ENCODE data around the gene MXRA8. TPM values are rescaled to one million over a fixed set of nuclear protein-coding genes. Genes with fewer than 3 reads are reported as not detected.
"Not testable (repeated sequence)": the region's sequence is repeated elsewhere in the genome, so short reads cannot be mapped to it uniquely, and the experiment has no call there.

MXRA8 gene
- total RNA-seq, 1 donor from 2014 or later, result 20.2 TPM

GRCh38 chr1:1387098-1388077, 29.0 kb upstream of the MXRA8 start:
- H3K4me1 ChIP-seq, result peaks cover 32% of the 10 kb centered on the region
- TF ChIP-seq, protein P1, sequence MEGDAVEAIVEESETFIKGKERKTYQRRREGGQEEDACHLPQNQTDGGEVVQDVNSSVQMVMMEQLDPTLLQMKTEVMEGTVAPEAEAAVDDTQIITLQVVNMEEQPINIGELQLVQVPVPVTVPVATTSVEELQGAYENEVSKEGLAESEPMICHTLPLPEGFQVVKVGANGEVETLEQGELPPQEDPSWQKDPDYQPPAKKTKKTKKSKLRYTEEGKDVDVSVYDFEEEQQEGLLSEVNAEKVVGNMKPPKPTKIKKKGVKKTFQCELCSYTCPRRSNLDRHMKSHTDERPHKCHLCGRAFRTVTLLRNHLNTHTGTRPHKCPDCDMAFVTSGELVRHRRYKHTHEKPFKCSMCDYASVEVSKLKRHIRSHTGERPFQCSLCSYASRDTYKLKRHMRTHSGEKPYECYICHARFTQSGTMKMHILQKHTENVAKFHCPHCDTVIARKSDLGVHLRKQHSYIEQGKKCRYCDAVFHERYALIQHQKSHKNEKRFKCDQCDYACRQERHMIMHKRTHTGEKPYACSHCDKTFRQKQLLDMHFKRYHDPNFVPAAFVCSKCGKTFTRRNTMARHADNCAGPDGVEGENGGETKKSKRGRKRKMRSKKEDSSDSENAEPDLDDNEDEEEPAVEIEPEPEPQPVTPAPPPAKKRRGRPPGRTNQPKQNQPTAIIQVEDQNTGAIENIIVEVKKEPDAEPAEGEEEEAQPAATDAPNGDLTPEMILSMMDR (IDR thresholded peaks at IDR 0.05; ENCODE audit: borderline replicate concordance), result no peak
- H3K9me3 ChIP-seq (replicated peaks), result no peaks in the 10 kb centered on the region
- peaks cover 76% of the 10 kb centered on the region for H3K36me3 ChIP-seq
- intact Hi-C loops (cut with micrococcal nuclease), result no loop called here
- H3K27me3 ChIP-seq (ENCODE audit: low read depth), result no peaks in the 10 kb centered on the region
- no peak for DNase-seq
- no peak overlapping the region for H3K4me3 ChIP-seq
- H3K27ac ChIP-seq (replicated peaks), result no peak overlapping the region

- no peak for DNase-seq
- Histone ChIP-seq H3K9me3 (replicated peaks) (no peaks in the 10 kb centered on the region), H3K4me1 (peaks cover 29% of the 10 kb centered on the region), H3K4me3 (no peak overlapping the region), H3K36me3 (peaks cover 62% of the 10 kb centered on the region), H3K27ac (replicated peaks) (no peak overlapping the region), H3K27me3 (ENCODE audit: low read depth) (no peaks in the 10 kb centered on the region)
- TF ChIP-seq, protein P1 (IDR thresholded peaks at IDR 0.05; ENCODE audit: borderline replicate concordance), result no peak
- intact Hi-C loops (cut with micrococcal nuclease), result no loop called here
Measured at GRCh38 chr1:1385931-1386330, 27.6 kb upstream of the MXRA8 start.

DNA sequence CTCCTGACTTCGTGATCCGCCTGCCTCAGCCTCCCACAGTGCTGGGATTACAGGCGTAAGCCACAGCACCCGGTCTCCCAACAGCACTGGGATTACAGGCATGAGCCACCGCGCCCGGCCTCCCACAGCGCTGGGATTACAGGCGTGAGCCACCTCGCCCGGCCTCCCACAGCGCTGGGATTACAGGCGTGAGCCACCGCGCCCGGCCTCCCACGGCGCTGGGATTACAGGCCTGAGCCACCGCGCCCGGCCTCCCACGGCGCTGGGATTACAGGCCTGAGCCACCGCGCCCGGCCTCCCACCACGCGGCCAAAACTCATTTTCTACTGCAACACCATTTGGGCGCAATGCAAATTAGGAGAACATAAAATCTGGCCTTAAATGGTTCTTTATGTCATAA, 27.0 kb upstream of the MXRA8 start:
- H3K27me3 ChIP-seq (ENCODE audit: low read depth); H3K27ac ChIP-seq (replicated peaks); DNase-seq; intact Hi-C loops (cut with micrococcal nuclease); H3K4me3 ChIP-seq; H3K9me3 ChIP-seq (replicated peaks): not testable (repeated sequence)
- H3K36me3 ChIP-seq, result peaks cover 56% of the 10 kb centered on the region
- peaks cover 23% of the 10 kb centered on the region for H3K4me1 ChIP-seq

DNA sequence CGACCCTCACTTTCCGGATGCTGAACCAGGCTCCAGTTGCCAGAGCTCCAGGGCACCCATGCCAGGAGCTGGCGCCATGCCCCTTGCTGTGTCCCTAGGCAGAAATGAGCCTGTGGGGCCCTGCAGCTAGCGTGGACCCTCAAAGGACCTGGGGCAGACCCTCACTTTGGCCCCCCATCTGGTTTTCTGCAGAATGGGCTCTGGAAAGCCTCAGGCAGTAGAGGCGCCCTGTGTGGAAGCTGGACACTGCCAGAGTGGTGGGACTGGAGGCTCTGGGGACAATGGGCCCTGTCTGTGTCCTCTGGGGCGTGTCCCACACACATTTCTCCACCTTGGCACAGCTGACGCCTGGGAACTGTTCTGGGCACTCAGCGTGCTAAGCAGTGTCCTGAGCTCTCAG, 22.9 kb upstream of the MXRA8 start:
- H3K9me3 ChIP-seq (replicated peaks), result no peaks in the 10 kb centered on the region
- intact Hi-C loops (cut with micrococcal nuclease), result no loop called here
- H3K27me3 ChIP-seq (ENCODE audit: low read depth), result no peaks in the 10 kb centered on the region
- no peak overlapping the region for H3K27ac ChIP-seq (replicated peaks)
- DNase-seq, result no peak
- H3K36me3 ChIP-seq, result peaks cover 16% of the 10 kb centered on the region
- no peak overlapping the region for H3K4me3 ChIP-seq
- H3K4me1 ChIP-seq, result peaks cover 15% of the 10 kb centered on the region
- TF ChIP-seq, protein P1 (IDR thresholded peaks at IDR 0.05; ENCODE audit: borderline replicate concordance), result no peak

GRCh38 chr1:1380860-1381259, 22.5 kb upstream of the MXRA8 start:
- intact Hi-C loops (cut with micrococcal nuclease), result no loop called here
- DNase-seq, result no peak
- H3K4me3 ChIP-seq, result no peak overlapping the region
- TF ChIP-seq, protein P1 (IDR thresholded peaks at IDR 0.05; ENCODE audit: borderline replicate concordance), result no peak
- no peaks in the 10 kb centered on the region for H3K27me3 ChIP-seq (ENCODE audit: low read depth)
- peaks cover 19% of the 10 kb centered on the region for H3K4me1 ChIP-seq
- H3K9me3 ChIP-seq (replicated peaks), result no peaks in the 10 kb centered on the region
- peaks cover 11% of the 10 kb centered on the region for H3K36me3 ChIP-seq
- H3K27ac ChIP-seq (replicated peaks), result no peak overlapping the region
